ENCODE results near the gene CKAP5. TPM values are rescaled to one million over a fixed set of nuclear protein-coding genes. Genes with fewer than 3 reads are reported as not detected.

CKAP5 gene
- total and polyA plus RNA-seq, 12 donors, result 9.6 to 114 (median 80.1) TPM

GRCh38 chr11:46743693-46744339 is 102.3 kb downstream of the CKAP5 start:
- intact Hi-C loops (cut with DNase I), result no loop called here
- 83 to 84% methylated on average over 10 of the region's 10 CpGs for WGBS, 2 donors
- no peak overlapping the region for H3K4me3 ChIP-seq

GRCh38 chr11:46743043-46743442 is 103.0 kb downstream of the CKAP5 start:
- intact Hi-C loops (cut with DNase I), result no loop called here
- DNase-seq (no peak), ATAC-seq (no peak)
- Histone ChIP-seq H3K4me1 (peaks cover 0 to 5% (median 0%) of the 10 kb centered on the region in 9 donors), H3K9me3 (no peaks in the 10 kb centered on the region), H3K36me3 (peaks cover 0 to 75% (median 46%) of the 10 kb centered on the region in 9 donors), H3K4me3 (no peak overlapping the region), H3K27ac (peak overlapping the region in 3 of 10 donors; percentile 4 to 32 (median 15)), H3K27me3 (no peaks in the 10 kb centered on the region)
- WGBS, 2 donors, result 93 to 95% methylated on average over 2 of the region's 2 CpGs
- TF ChIP-seq CTCF (IDR thresholded peaks at IDR 0.05), result no peak

More at GRCh38 chr11:46743693-46744339, 102.3 kb downstream of the CKAP5 start:
- no peaks in the 10 kb centered on the region for H3K27me3 ChIP-seq
- no peak for DNase-seq
- peak overlapping the region in 1 of 10 donors; percentile 31 for H3K27ac ChIP-seq
- TF ChIP-seq CTCF (IDR thresholded peaks at IDR 0.05), result no peak
- H3K36me3 ChIP-seq, result peaks cover 0 to 83% (median 54%) of the 10 kb centered on the region in 9 donors
- H3K9me3 ChIP-seq, result no peaks in the 10 kb centered on the region
- peaks cover 0 to 5% (median 0%) of the 10 kb centered on the region in 9 donors for H3K4me1 ChIP-seq
- peak in 1 of 8 donors; percentile 19 for ATAC-seq

GRCh38 chr11:46741600-46742484 is 104.2 kb downstream of the CKAP5 start:
- peak overlapping the region in 4 of 10 donors; percentile 15 to 32 (median 28) for H3K27ac ChIP-seq

More at GRCh38 chr11:46741600-46742484, 104.2 kb downstream of the CKAP5 start:
- H3K4me3 ChIP-seq, result no peak overlapping the region
- H3K36me3 ChIP-seq, result peaks cover 0 to 63% (median 34%) of the 10 kb centered on the region in 9 donors
- no peak for TF ChIP-seq CTCF (IDR thresholded peaks at IDR 0.05)
- ATAC-seq (peak in 3 of 8 donors; percentile 18 to 59 (median 33)), DNase-seq (no peak)
- intact Hi-C loops (cut with DNase I), result no loop called here
- WGBS, 2 donors, result 69 to 74% methylated on average over 12 of the region's 12 CpGs
- H3K9me3 ChIP-seq, result no peaks in the 10 kb centered on the region
- H3K27me3 ChIP-seq, result no peaks in the 10 kb centered on the region
- peaks cover 0 to 5% (median 0%) of the 10 kb centered on the region in 9 donors for H3K4me1 ChIP-seq
